OCI-LY1 (cell line): ENCODE measurements around the gene RSF1.

ENCODE experiments used
- H2AFZ ChIP-seq: fragments of 200-600 bp; sonication (generic), shearing (Covaris generic); 2 replicates; pipeline ENCODE4 v1.6.0; 2014; ENCODE audit warnings: antibody characterized with exemption, mild to moderate bottlenecking, low read length
- H3F3A ChIP-seq: fragments of 200-600 bp; sonication (generic), shearing (Covaris generic); 2 replicates; pipeline ENCODE4 v1.6.0; 2014; ENCODE audit warnings: mild to moderate bottlenecking, antibody characterized with exemption, low read length, moderate library complexity; ENCODE audit not compliant: insufficient read depth
- H3K27ac ChIP-seq: fragments of 200-600 bp; sonication (generic); 2 replicates; pipeline ENCODE4 v1.5.1; 2014; ENCODE audit warnings: low read length, mixed run types, mild to moderate bottlenecking, low read depth; ENCODE audit not compliant: poor library complexity, severe bottlenecking
- H3K27me3 ChIP-seq: fragments of 200-600 bp; sonication (generic); 2 replicates; pipeline ENCODE4 v1.6.0; 2014; ENCODE audit warnings: antibody characterized with exemption, mild to moderate bottlenecking, low read length, moderate library complexity; ENCODE audit not compliant: insufficient read depth
- H3K36me3 ChIP-seq: fragments of 200-600 bp; sonication (generic); 2 replicates; pipeline ENCODE4 v1.6.1; 2014; ENCODE audit warnings: mild to moderate bottlenecking, antibody characterized with exemption, low read length, moderate library complexity, mixed read lengths; ENCODE audit not compliant: insufficient read depth
- H3K4me1 ChIP-seq: fragments of 200-600 bp; sonication (generic); 2 replicates; pipeline ENCODE4 v1.5.1; 2014; ENCODE audit warnings: mild to moderate bottlenecking, low read length, moderate library complexity; ENCODE audit not compliant: insufficient read depth, severe bottlenecking
- H3K4me2 ChIP-seq: fragments of 200-600 bp; sonication (generic), shearing (Covaris generic); 2 replicates; pipeline ENCODE4 v1.6.1; 2014; ENCODE audit warnings: low read length
- H3K4me3 ChIP-seq: fragments of 200-600 bp; sonication (generic); 2 replicates; pipeline ENCODE4 v1.5.1; 2014; ENCODE audit warnings: low read length, low read depth, mild to moderate bottlenecking, mixed read lengths; ENCODE audit not compliant: poor library complexity, severe bottlenecking
- H3K79me2 ChIP-seq: fragments of 200-600 bp; shearing (Covaris generic); 2 replicates; pipeline ENCODE4 v1.6.1; 2016; ENCODE audit warnings: mixed run types, low read length, mixed read lengths; ENCODE audit not compliant: insufficient read depth
- H3K9ac ChIP-seq: fragments of 200-600 bp; sonication (generic), shearing (Covaris generic); 2 replicates; pipeline ENCODE4 v1.6.1; 2014; ENCODE audit warnings: mild to moderate bottlenecking, low read length, mixed read lengths
- H3K9me2 ChIP-seq: fragments of 200-600 bp; sonication (generic), shearing (Covaris generic); 2 replicates; pipeline ENCODE4 v1.6.1; 2014; ENCODE audit warnings: low read depth, mild to moderate bottlenecking, low read length, mixed read lengths
- H3K9me3 ChIP-seq: fragments of 200-600 bp; shearing (Covaris generic); 2 replicates; pipeline ENCODE4 v1.6.1; 2014; ENCODE audit warnings: low read length, mixed read lengths
- H4K20me1 ChIP-seq: fragments of 200-600 bp; sonication (generic), shearing (Covaris generic); 2 replicates; pipeline ENCODE4 v1.6.0; 2016; ENCODE audit warnings: mild to moderate bottlenecking, low read length; ENCODE audit not compliant: insufficient read depth
- CTCF ChIP-seq: fragments of 200-600 bp; sonication (generic), shearing (Covaris generic); IDR thresholded peaks from 2 replicates; pipeline ENCODE4 v1.5.1; 2017; ENCODE audit warnings: mild to moderate bottlenecking, antibody characterized with exemption, low read length, moderate library complexity, mixed read lengths
- EZH2 ChIP-seq: fragments of 200-600 bp; sonication (generic), shearing (Covaris generic); IDR thresholded peaks from 2 replicates; pipeline ENCODE4 v1.8.0; 2017; ENCODE audit warnings: borderline replicate concordance, mixed run types, mild to moderate bottlenecking, antibody characterized with exemption, low read length, moderate library complexity, mixed read lengths

Gene RSF1

GRCh38 chr11:77710358-77710757, 110.2 kb downstream of the RSF1 start:
- H3K27ac ChIP-seq: no peak overlapping the region
- peaks cover 16% of the 10 kb centered on the region for H3K36me3 ChIP-seq
- no peak overlapping the region for H3K9ac ChIP-seq
- TF ChIP-seq EZH2 (no peak), CTCF (no peak)
- no peaks in the 10 kb centered on the region for H3K79me2 ChIP-seq
- no peak overlapping the region for H2AFZ ChIP-seq
- no peaks in the 10 kb centered on the region for H3F3A ChIP-seq
- H3K4me2 ChIP-seq: no peak overlapping the region
- H3K4me1 ChIP-seq: no peaks in the 10 kb centered on the region
- H3K27me3 ChIP-seq: no peaks in the 10 kb centered on the region
- H3K9me2 ChIP-seq: no peaks in the 10 kb centered on the region
- H3K9me3 ChIP-seq: no peaks in the 10 kb centered on the region
- no peaks in the 10 kb centered on the region for H4K20me1 ChIP-seq
- no peak overlapping the region for H3K4me3 ChIP-seq

GRCh38 chr11:77705876-77706579, 114.5 kb downstream of the RSF1 start:
- Histone ChIP-seq H3K9me2 (no peaks in the 10 kb centered on the region), H4K20me1 (no peaks in the 10 kb centered on the region), H3K4me2 (no peak overlapping the region), H3K27me3 (no peaks in the 10 kb centered on the region), H3K9me3 (no peaks in the 10 kb centered on the region), H3K36me3 (peaks cover 20% of the 10 kb centered on the region), H3F3A (no peaks in the 10 kb centered on the region), H3K4me3 (no peak overlapping the region), H3K4me1 (no peaks in the 10 kb centered on the region), H3K27ac (no peak overlapping the region), H3K9ac (no peak overlapping the region), H2AFZ (no peak overlapping the region), H3K79me2 (no peaks in the 10 kb centered on the region)
- TF ChIP-seq CTCF (no peak), EZH2 (no peak)

GRCh38 chr11:77705195-77705875, 115.2 kb downstream of the RSF1 start:
- Histone ChIP-seq H4K20me1 (no peaks in the 10 kb centered on the region), H3K36me3 (peaks cover 20% of the 10 kb centered on the region), H3K4me3 (no peak overlapping the region), H3K4me2 (no peak overlapping the region), H3K9ac (no peak overlapping the region), H3K9me3 (no peaks in the 10 kb centered on the region), H3F3A (no peaks in the 10 kb centered on the region), H3K27ac (no peak overlapping the region), H3K79me2 (no peaks in the 10 kb centered on the region), H2AFZ (no peak overlapping the region), H3K4me1 (no peaks in the 10 kb centered on the region), H3K9me2 (no peaks in the 10 kb centered on the region), H3K27me3 (no peaks in the 10 kb centered on the region)
- TF ChIP-seq EZH2 (no peak), CTCF (no peak)
